ENCODE results near the gene SRMS.
"Not testable (repeated sequence)": the region's sequence is repeated elsewhere in the genome, so short reads cannot be mapped to it uniquely, and the experiment has no call there.

The SRMS gene

GRCh38 chr20:63579017-63579694 is 31.6 kb upstream of the SRMS start:
- in situ Hi-C loops (cut with MboI; ENCODE audit: low sequenced_read_pairs) = no loop called here

- in situ Hi-C loops (cut with MboI; ENCODE audit: low sequenced_read_pairs) = no loop called here
Observed at GRCh38 chr20:63578224-63579016, 30.9 kb upstream of the SRMS start.

- in situ Hi-C loops (cut with MboI; ENCODE audit: low sequenced_read_pairs) = no loop called here
Observed at GRCh38 chr20:63577317-63577894, 29.9 kb upstream of the SRMS start.

GRCh38 chr20:63576311-63576710 is 28.8 kb upstream of the SRMS start:
- in situ Hi-C loops (cut with MboI; ENCODE audit: low sequenced_read_pairs) = no loop called here

GRCh38 chr20:63574829-63575743 is 27.5 kb upstream of the SRMS start:
- in situ Hi-C loops (cut with MboI; ENCODE audit: low sequenced_read_pairs) = no loop called here

- in situ Hi-C loops (cut with MboI; ENCODE audit: low sequenced_read_pairs) = no loop called here
Observed at GRCh38 chr20:63574156-63574828, 26.7 kb upstream of the SRMS start, which contains the start of gene HELZ2. HELZ2 (minus strand) TSS chr20:63574239; CDS start chr20:63572385, 1,854 bp downstream.

GRCh38 chr20:63573647-63574131 is 26.1 kb upstream of the SRMS start:
- in situ Hi-C loops (cut with MboI; ENCODE audit: low sequenced_read_pairs) = no loop called here

GRCh38 chr20:63572788-63573646 is 25.5 kb upstream of the SRMS start:
- in situ Hi-C loops (cut with MboI; ENCODE audit: low sequenced_read_pairs) = no loop called here

GRCh38 chr20:63572071-63572787 is 24.7 kb upstream of the SRMS start:
- in situ Hi-C loops (cut with MboI; ENCODE audit: low sequenced_read_pairs) = no loop called here

- in situ Hi-C loops (cut with MboI; ENCODE audit: low sequenced_read_pairs) = not testable (repeated sequence)
Observed at GRCh38 chr20:63571087-63571478, 23.5 kb upstream of the SRMS start.

GRCh38 chr20:63570281-63571086 is 22.9 kb upstream of the SRMS start:
- in situ Hi-C loops (cut with MboI; ENCODE audit: low sequenced_read_pairs) = no loop called here

GRCh38 chr20:63568986-63569949 is 21.7 kb upstream of the SRMS start:
- in situ Hi-C loops (cut with MboI; ENCODE audit: low sequenced_read_pairs) = no loop called here

- in situ Hi-C loops (cut with MboI; ENCODE audit: low sequenced_read_pairs) = no loop called here
Observed at GRCh38 chr20:63568170-63568981, 20.8 kb upstream of the SRMS start.

GRCh38 chr20:63567386-63568169 is 20.0 kb upstream of the SRMS start:
- in situ Hi-C loops (cut with MboI; ENCODE audit: low sequenced_read_pairs) = no loop called here

- in situ Hi-C loops (cut with MboI; ENCODE audit: low sequenced_read_pairs) = no loop called here
Observed at GRCh38 chr20:63567136-63567385, 19.5 kb upstream of the SRMS start.

Data from HL-60/S4 treated with retinoic acid at 250 ng/mL for 4 days and 3 days (cell line).